ENCODE data around the gene GUCA2B. TPM values are rescaled to one million over a fixed set of nuclear protein-coding genes. Genes with fewer than 3 reads are reported as not detected.

Gene GUCA2B
- total and polyA plus RNA-seq, 12 donors: not detected

GRCh38 chr1:42179900-42180329 is 26.7 kb downstream of the GUCA2B start:
- Histone ChIP-seq H3K27me3 (no peaks in the 10 kb centered on the region), H3K4me3 (no peak overlapping the region), H3K36me3 (replicated peaks in 1 of 2) (no peaks in the 10 kb centered on the region), H3K4me1 (replicated peaks in 1 of 2) (peaks cover 0 to 20% of the 10 kb centered on the region in 2 donors), H3K9me3 (replicated peaks in 1 of 3) (no peaks in the 10 kb centered on the region), H3K27ac (no peak overlapping the region)
- intact Hi-C loops (cut with DNase I): loop anchor here (5.0 to 10.0 kb wide), 3 partner anchors 152 to 285 kb away; partner anchors contain the start of genes CCDC30 (in 1 of the 2) and FOXJ3 (in 1 of the 2)
- TF ChIP-seq POLR2A (IDR thresholded peaks at IDR 0.05): no peak
- TF ChIP-seq, protein P1, sequence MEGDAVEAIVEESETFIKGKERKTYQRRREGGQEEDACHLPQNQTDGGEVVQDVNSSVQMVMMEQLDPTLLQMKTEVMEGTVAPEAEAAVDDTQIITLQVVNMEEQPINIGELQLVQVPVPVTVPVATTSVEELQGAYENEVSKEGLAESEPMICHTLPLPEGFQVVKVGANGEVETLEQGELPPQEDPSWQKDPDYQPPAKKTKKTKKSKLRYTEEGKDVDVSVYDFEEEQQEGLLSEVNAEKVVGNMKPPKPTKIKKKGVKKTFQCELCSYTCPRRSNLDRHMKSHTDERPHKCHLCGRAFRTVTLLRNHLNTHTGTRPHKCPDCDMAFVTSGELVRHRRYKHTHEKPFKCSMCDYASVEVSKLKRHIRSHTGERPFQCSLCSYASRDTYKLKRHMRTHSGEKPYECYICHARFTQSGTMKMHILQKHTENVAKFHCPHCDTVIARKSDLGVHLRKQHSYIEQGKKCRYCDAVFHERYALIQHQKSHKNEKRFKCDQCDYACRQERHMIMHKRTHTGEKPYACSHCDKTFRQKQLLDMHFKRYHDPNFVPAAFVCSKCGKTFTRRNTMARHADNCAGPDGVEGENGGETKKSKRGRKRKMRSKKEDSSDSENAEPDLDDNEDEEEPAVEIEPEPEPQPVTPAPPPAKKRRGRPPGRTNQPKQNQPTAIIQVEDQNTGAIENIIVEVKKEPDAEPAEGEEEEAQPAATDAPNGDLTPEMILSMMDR (IDR thresholded peaks at IDR 0.05): no peak
- 85 to 88% (median 87%) methylated on average over 4 of the region's 4 CpGs for WGBS, 4 donors
- DNase-seq: no peak

DNA sequence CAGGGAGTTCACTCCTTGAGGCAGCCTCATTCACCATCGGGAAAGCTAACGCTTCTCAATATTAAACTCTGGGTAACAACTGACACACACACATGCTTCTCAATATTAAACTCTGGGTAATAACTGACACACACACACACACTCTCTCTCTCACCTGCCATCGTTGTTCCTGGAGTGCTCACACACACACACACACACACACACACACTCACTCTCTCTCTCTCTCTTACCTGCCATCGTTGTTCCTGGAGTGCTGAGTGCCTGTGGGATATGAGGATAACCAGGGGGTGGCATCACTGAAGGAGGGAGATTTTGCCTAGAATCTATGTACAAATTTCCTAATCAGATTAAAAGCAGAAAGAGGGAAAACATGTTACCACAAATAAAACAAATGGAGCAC is 28.5 kb downstream of the GUCA2B start:
- Histone ChIP-seq H3K9me3 (replicated peaks in 1 of 3) (no peaks in the 10 kb centered on the region), H3K4me3 (no peak overlapping the region), H3K27me3 (no peaks in the 10 kb centered on the region), H3K4me1 (replicated peaks in 1 of 2) (peaks cover 2 to 28% of the 10 kb centered on the region in 2 donors), H3K27ac (no peak overlapping the region), H3K36me3 (replicated peaks in 1 of 2) (no peaks in the 10 kb centered on the region)
- intact Hi-C loops (cut with DNase I): no loop called here
- no peak for DNase-seq
- 85 to 97% (median 93%) methylated on average over 4 of the region's 4 CpGs for WGBS, 4 donors
- TF ChIP-seq, protein P1 (IDR thresholded peaks at IDR 0.05): no peak
- no peak for TF ChIP-seq POLR2A (IDR thresholded peaks at IDR 0.05)

GRCh38 chr1:42183210-42183956 is 30.2 kb downstream of the GUCA2B start:
- Histone ChIP-seq H3K27ac (no peak overlapping the region), H3K4me1 (replicated peaks in 1 of 2) (peaks cover 4 to 16% of the 10 kb centered on the region in 2 donors), H3K27me3 (no peaks in the 10 kb centered on the region), H3K4me3 (no peak overlapping the region), H3K36me3 (replicated peaks in 1 of 2) (peaks cover 0 to 5% of the 10 kb centered on the region in 2 donors), H3K9me3 (replicated peaks in 1 of 3) (no peaks in the 10 kb centered on the region)
- TF ChIP-seq, protein P1 (IDR thresholded peaks at IDR 0.05): no peak
- TF ChIP-seq POLR2A (IDR thresholded peaks at IDR 0.05): no peak
- DNase-seq: no peak
- intact Hi-C loops (cut with DNase I): no loop called here
- 83 to 91% (median 89%) methylated on average over 3 to 7 of the region's 7 CpGs for WGBS, 4 donors

DNA sequence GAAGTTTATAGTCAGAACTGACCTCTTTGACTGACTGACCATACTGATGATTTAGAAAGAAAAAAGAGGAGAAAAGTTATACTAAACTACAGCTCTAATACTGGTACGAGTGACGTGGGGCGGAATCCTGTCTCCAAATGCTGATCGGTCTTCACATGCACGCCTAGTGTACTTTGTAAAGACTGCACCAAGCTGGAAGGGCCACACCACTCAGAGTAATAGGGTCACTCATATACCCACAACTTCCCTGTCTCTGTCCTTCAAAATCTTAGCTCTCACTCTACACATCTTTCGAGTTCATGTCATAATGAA is 30.7 kb downstream of the GUCA2B start:
- 92 to 96% (median 95%) methylated on average over 6 of the region's 6 CpGs for WGBS, 4 donors
- peaks cover 0 to 5% of the 10 kb centered on the region in 2 donors for H3K36me3 ChIP-seq (replicated peaks in 1 of 2)

More for the DNA sequence above, 30.7 kb downstream of the GUCA2B start:
- H3K4me1 ChIP-seq (replicated peaks in 1 of 2): peaks cover 4 to 11% of the 10 kb centered on the region in 2 donors
- no peaks in the 10 kb centered on the region for H3K9me3 ChIP-seq (replicated peaks in 1 of 3)
- no peak for TF ChIP-seq POLR2A (IDR thresholded peaks at IDR 0.05)
- TF ChIP-seq, protein P1 (IDR thresholded peaks at IDR 0.05): no peak
- DNase-seq: no peak
- intact Hi-C loops (cut with DNase I): no loop called here
- H3K4me3 ChIP-seq: no peak overlapping the region
- H3K27ac ChIP-seq: no peak overlapping the region
- no peaks in the 10 kb centered on the region for H3K27me3 ChIP-seq

Measured in adrenal gland (tissue), 12 donors.